C1 segment of cervical spinal cord (tissue), 14 donors: ENCODE results near the gene ADAMTS2.
"Not testable (repeated sequence)": the region's sequence is repeated elsewhere in the genome, so short reads cannot be mapped to it uniquely, and the experiment has no call there.

Experiments used
- DNase-seq, 14 donors: peaks; one replicate each; lab custom pipeline; 2025; lab: John Stamatoyannopoulos, UW

The ADAMTS2 gene

GRCh38 chr5:179297026-179297425 is 48.2 kb downstream of the ADAMTS2 start:
- DNase-seq = no peak

- no peak for DNase-seq
Measured at GRCh38 chr5:179296150-179296821, 49.0 kb downstream of the ADAMTS2 start.

- no peak for DNase-seq
Measured at GRCh38 chr5:179295778-179296149, 49.5 kb downstream of the ADAMTS2 start.

GRCh38 chr5:179294891-179295777 is 50.1 kb downstream of the ADAMTS2 start:
- DNase-seq = no peak

- no peak for DNase-seq
Measured at GRCh38 chr5:179294131-179294780, 51.0 kb downstream of the ADAMTS2 start.

GRCh38 chr5:179292681-179293635 is 52.3 kb downstream of the ADAMTS2 start:
- DNase-seq = no peak

- DNase-seq = no peak
Measured at GRCh38 chr5:179292202-179292601, 53.1 kb downstream of the ADAMTS2 start.

GRCh38 chr5:179290681-179291540 is 54.4 kb downstream of the ADAMTS2 start:
- no peak for DNase-seq

GRCh38 chr5:179289756-179290385 is 55.4 kb downstream of the ADAMTS2 start:
- DNase-seq = no peak

GRCh38 chr5:179288809-179289185 is 56.5 kb downstream of the ADAMTS2 start:
- DNase-seq = no peak

- peak in 1 of 14 donors; percentile 84 for DNase-seq
Measured at GRCh38 chr5:179288101-179288808, 57.0 kb downstream of the ADAMTS2 start.

GRCh38 chr5:179287631-179288030 is 57.6 kb downstream of the ADAMTS2 start:
- no peak for DNase-seq

GRCh38 chr5:179287071-179287470 is 58.2 kb downstream of the ADAMTS2 start:
- no peak for DNase-seq

- DNase-seq = not testable (repeated sequence)
Measured at GRCh38 chr5:179285776-179286162, 59.5 kb downstream of the ADAMTS2 start.

GRCh38 chr5:179284751-179285631 is 60.3 kb downstream of the ADAMTS2 start:
- DNase-seq = peak in 9 of 14 donors; percentile 7 to 72 (median 37)

- not testable (repeated sequence) for DNase-seq
Measured at GRCh38 chr5:179283908-179284307, 61.4 kb downstream of the ADAMTS2 start.

GRCh38 chr5:179281694-179282093 is 63.6 kb downstream of the ADAMTS2 start:
- no peak for DNase-seq

GRCh38 chr5:179280095-179280490 is 65.2 kb downstream of the ADAMTS2 start:
- no peak for DNase-seq
